ENCODE measurements around the gene GNG10. TPM values are rescaled to one million over a fixed set of nuclear protein-coding genes. Genes with fewer than 3 reads are reported as not detected.

Gene GNG10
- total RNA-seq, 1 experiment from 2014 or later = 26.2 TPM

- Histone ChIP-seq H3K4me1 (ENCODE audit: insufficient read depth, low read length, poor library complexity, severe bottlenecking) (no peaks in the 10 kb centered on the region), H3K9me3 (ENCODE audit: low read depth, low read length, poor library complexity, severe bottlenecking) (no peaks in the 10 kb centered on the region), H3K36me3 (ENCODE audit: insufficient read depth, low read length, poor library complexity, severe bottlenecking) (no peaks in the 10 kb centered on the region), H3K27me3 (replicated peaks; ENCODE audit: insufficient read depth, low read depth, low read length, poor library complexity) (no peaks in the 10 kb centered on the region), H3K27ac (ENCODE audit: low read depth, low read length, poor library complexity, severe bottlenecking) (no peak overlapping the region), H3K4me3 (ENCODE audit: low read depth, low read length, poor library complexity, severe bottlenecking) (no peak overlapping the region)
- no peak for DNase-seq (ENCODE audit: low spot score)
- CTCF ChIA-PET = no interaction called here
- intact Hi-C loops (cut with micrococcal nuclease; ENCODE audit: unreplicated experiment) = no loop called here
- POLR2A ChIA-PET (ENCODE audit: low non-redundant PET) = no interaction called here
- no peak for TF ChIP-seq CTCF (conservative IDR thresholded peaks at IDR 0.05; ENCODE audit: low read depth, low read length)
- TF ChIP-seq EZH2 (IDR thresholded peaks at IDR 0.05; ENCODE audit: borderline replicate concordance, low read depth, low read length, poor library complexity, severe bottlenecking) = no peak
- no TSS peak for BruUV-seq (replicated peaks)
Observed at GRCh38 chr9:111696796-111697195, 35.4 kb downstream of the GNG10 start.

GRCh38 chr9:111700776-111701175 lies 39.4 kb downstream of the GNG10 start:
- H3K9me3 ChIP-seq (ENCODE audit: low read depth, low read length, poor library complexity, severe bottlenecking) = no peaks in the 10 kb centered on the region
- no peak overlapping the region for H3K27ac ChIP-seq (ENCODE audit: low read depth, low read length, poor library complexity, severe bottlenecking)
- ChIA-PET CTCF (no interaction called here), POLR2A (ENCODE audit: low non-redundant PET) (no interaction called here)
- no peaks in the 10 kb centered on the region for H3K4me1 ChIP-seq (ENCODE audit: insufficient read depth, low read length, poor library complexity, severe bottlenecking)
- no peak for DNase-seq (ENCODE audit: low spot score)
- intact Hi-C loops (cut with micrococcal nuclease; ENCODE audit: unreplicated experiment) = no loop called here
- no peaks in the 10 kb centered on the region for H3K36me3 ChIP-seq (ENCODE audit: insufficient read depth, low read length, poor library complexity, severe bottlenecking)
- no TSS peak for BruUV-seq (replicated peaks)
- TF ChIP-seq EZH2 (IDR thresholded peaks at IDR 0.05; ENCODE audit: borderline replicate concordance, low read depth, low read length, poor library complexity, severe bottlenecking) = no peak
- no peak for TF ChIP-seq CTCF (conservative IDR thresholded peaks at IDR 0.05; ENCODE audit: low read depth, low read length)
- no peak overlapping the region for H3K4me3 ChIP-seq (ENCODE audit: low read depth, low read length, poor library complexity, severe bottlenecking)
- H3K27me3 ChIP-seq (replicated peaks; ENCODE audit: insufficient read depth, low read depth, low read length, poor library complexity) = no peaks in the 10 kb centered on the region

GRCh38 chr9:111704503-111704902 lies 43.1 kb downstream of the GNG10 start:
- Histone ChIP-seq H3K27me3 (replicated peaks; ENCODE audit: insufficient read depth, low read depth, low read length, poor library complexity) (no peaks in the 10 kb centered on the region), H3K4me1 (ENCODE audit: insufficient read depth, low read length, poor library complexity, severe bottlenecking) (no peaks in the 10 kb centered on the region), H3K36me3 (ENCODE audit: insufficient read depth, low read length, poor library complexity, severe bottlenecking) (no peaks in the 10 kb centered on the region), H3K4me3 (ENCODE audit: low read depth, low read length, poor library complexity, severe bottlenecking) (no peak overlapping the region), H3K27ac (ENCODE audit: low read depth, low read length, poor library complexity, severe bottlenecking) (no peak overlapping the region), H3K9me3 (ENCODE audit: low read depth, low read length, poor library complexity, severe bottlenecking) (no peaks in the 10 kb centered on the region)
- no TSS peak for BruUV-seq (replicated peaks)
- TF ChIP-seq CTCF (conservative IDR thresholded peaks at IDR 0.05; ENCODE audit: low read depth, low read length) = no peak
- intact Hi-C loops (cut with micrococcal nuclease; ENCODE audit: unreplicated experiment) = no loop called here
- no peak for DNase-seq (ENCODE audit: low spot score)
- ChIA-PET POLR2A (ENCODE audit: low non-redundant PET) (no interaction called here), CTCF (no interaction called here)
